ENCODE data around the gene CNTN4. TPM values are rescaled to one million over a fixed set of nuclear protein-coding genes. Genes with fewer than 3 reads are reported as not detected.

CNTN4 gene
- total and polyA plus RNA-seq, 4 donors: 1.2 to 3.8 (median 2.6) TPM

GRCh38 chr3:2889736-2890135 is 791.1 kb downstream of the CNTN4 start (continued):
- no peak for TF ChIP-seq CTCF (IDR thresholded peaks at IDR 0.05; ENCODE audit: low read depth, low read length, missing input control)

- H3K9me3 ChIP-seq (ENCODE audit: control insufficient read depth in 4 of 4, low read length in 3 of 4): no peaks in the 10 kb centered on the region
- no peak for DNase-seq (ENCODE audit: low spot score)
- peaks cover 0 to 18% (median 11%) of the 10 kb centered on the region in 4 donors for H3K4me1 ChIP-seq (ENCODE audit: control insufficient read depth in 4 of 4, insufficient read depth in 4 of 4, low read length in 3 of 4)
- no peak overlapping the region for H3K9ac ChIP-seq (ENCODE audit: low read depth in 1 of 2, low read length in 2 of 2)
- no peak overlapping the region for H3K27ac ChIP-seq (ENCODE audit: low read depth in 1 of 2, low read length in 2 of 2)
- H3K4me3 ChIP-seq (ENCODE audit: low read depth in 1 of 3, low read length in 3 of 3): no peak overlapping the region
- H3K36me3 ChIP-seq (ENCODE audit: control insufficient read depth in 4 of 4, insufficient read depth in 3 of 4, low read depth in 1 of 4, low read length in 3 of 4): no peaks in the 10 kb centered on the region
- WGBS: 85% methylated on average over 3 of the region's 3 CpGs
- H3K27me3 ChIP-seq (ENCODE audit: control insufficient read depth in 4 of 4, insufficient read depth in 4 of 4, low read length in 3 of 4): no peaks in the 10 kb centered on the region
- TF ChIP-seq RAD21 (IDR thresholded peaks at IDR 0.05): peak in 1 of 2 donors; percentile 16
- TF ChIP-seq HNF4G (IDR thresholded peaks at IDR 0.05): peak; percentile 17
- peak; percentile 74 to 76 for TF ChIP-seq HNF4A (conservative IDR thresholded peaks at IDR 0.05)
- no peak for TF ChIP-seq EGR1 (IDR thresholded peaks at IDR 0.05; ENCODE audit: low read depth in 2 of 2)
- no peak for TF ChIP-seq RXRA (IDR thresholded peaks at IDR 0.05)
- TF ChIP-seq NR2F2 (IDR thresholded peaks at IDR 0.05): no peak
- no peak for TF ChIP-seq FOXA2 (IDR thresholded peaks at IDR 0.05)
- TF ChIP-seq YY1 (IDR thresholded peaks at IDR 0.05): no peak
- no peak for TF ChIP-seq FOXA1 (IDR thresholded peaks at IDR 0.05)
- TF ChIP-seq ZBTB33 (IDR thresholded peaks at IDR 0.05): no peak
- TF ChIP-seq, protein P1, sequence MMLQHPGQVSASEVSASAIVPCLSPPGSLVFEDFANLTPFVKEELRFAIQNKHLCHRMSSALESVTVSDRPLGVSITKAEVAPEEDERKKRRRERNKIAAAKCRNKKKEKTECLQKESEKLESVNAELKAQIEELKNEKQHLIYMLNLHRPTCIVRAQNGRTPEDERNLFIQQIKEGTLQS (IDR thresholded peaks at IDR 0.05): no peak
- TF ChIP-seq, protein P2, sequence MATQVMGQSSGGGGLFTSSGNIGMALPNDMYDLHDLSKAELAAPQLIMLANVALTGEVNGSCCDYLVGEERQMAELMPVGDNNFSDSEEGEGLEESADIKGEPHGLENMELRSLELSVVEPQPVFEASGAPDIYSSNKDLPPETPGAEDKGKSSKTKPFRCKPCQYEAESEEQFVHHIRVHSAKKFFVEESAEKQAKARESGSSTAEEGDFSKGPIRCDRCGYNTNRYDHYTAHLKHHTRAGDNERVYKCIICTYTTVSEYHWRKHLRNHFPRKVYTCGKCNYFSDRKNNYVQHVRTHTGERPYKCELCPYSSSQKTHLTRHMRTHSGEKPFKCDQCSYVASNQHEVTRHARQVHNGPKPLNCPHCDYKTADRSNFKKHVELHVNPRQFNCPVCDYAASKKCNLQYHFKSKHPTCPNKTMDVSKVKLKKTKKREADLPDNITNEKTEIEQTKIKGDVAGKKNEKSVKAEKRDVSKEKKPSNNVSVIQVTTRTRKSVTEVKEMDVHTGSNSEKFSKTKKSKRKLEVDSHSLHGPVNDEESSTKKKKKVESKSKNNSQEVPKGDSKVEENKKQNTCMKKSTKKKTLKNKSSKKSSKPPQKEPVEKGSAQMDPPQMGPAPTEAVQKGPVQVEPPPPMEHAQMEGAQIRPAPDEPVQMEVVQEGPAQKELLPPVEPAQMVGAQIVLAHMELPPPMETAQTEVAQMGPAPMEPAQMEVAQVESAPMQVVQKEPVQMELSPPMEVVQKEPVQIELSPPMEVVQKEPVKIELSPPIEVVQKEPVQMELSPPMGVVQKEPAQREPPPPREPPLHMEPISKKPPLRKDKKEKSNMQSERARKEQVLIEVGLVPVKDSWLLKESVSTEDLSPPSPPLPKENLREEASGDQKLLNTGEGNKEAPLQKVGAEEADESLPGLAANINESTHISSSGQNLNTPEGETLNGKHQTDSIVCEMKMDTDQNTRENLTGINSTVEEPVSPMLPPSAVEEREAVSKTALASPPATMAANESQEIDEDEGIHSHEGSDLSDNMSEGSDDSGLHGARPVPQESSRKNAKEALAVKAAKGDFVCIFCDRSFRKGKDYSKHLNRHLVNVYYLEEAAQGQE (IDR thresholded peaks at IDR 0.05): no peak
Measured at GRCh38 chr3:2896308-2896939, 797.8 kb downstream of the CNTN4 start.

- Histone ChIP-seq H3K4me1 (ENCODE audit: control insufficient read depth in 4 of 4, insufficient read depth in 4 of 4, low read length in 3 of 4) (peaks cover 0 to 18% (median 11%) of the 10 kb centered on the region in 4 donors), H3K27me3 (ENCODE audit: control insufficient read depth in 4 of 4, insufficient read depth in 4 of 4, low read length in 3 of 4) (no peaks in the 10 kb centered on the region), H3K36me3 (ENCODE audit: control insufficient read depth in 4 of 4, insufficient read depth in 3 of 4, low read depth in 1 of 4, low read length in 3 of 4) (no peaks in the 10 kb centered on the region), H3K9ac (ENCODE audit: low read depth in 1 of 2, low read length in 2 of 2) (no peak overlapping the region), H3K9me3 (ENCODE audit: control insufficient read depth in 4 of 4, low read length in 3 of 4) (no peaks in the 10 kb centered on the region), H3K27ac (ENCODE audit: low read depth in 1 of 2, low read length in 2 of 2) (no peak overlapping the region), H3K4me3 (ENCODE audit: low read depth in 1 of 3, low read length in 3 of 3) (no peak overlapping the region)
- TF ChIP-seq FOXA1 (IDR thresholded peaks at IDR 0.05) (no peak), NR2F2 (IDR thresholded peaks at IDR 0.05) (no peak), EGR1 (IDR thresholded peaks at IDR 0.05; ENCODE audit: low read depth in 2 of 2) (no peak), SP1 (IDR thresholded peaks at IDR 0.05) (no peak)
- 85% methylated on average over 4 of the region's 4 CpGs for WGBS
- no peak for DNase-seq (ENCODE audit: low spot score)
Measured at GRCh38 chr3:2897821-2898220, 799.2 kb downstream of the CNTN4 start.

All from liver (tissue), 9 donors.